Type B pancreatic cell (in vitro differentiated cells): ENCODE measurements around the gene IGSF9B. TPM values are rescaled to one million over a fixed set of nuclear protein-coding genes. Genes with fewer than 3 reads are reported as not detected.

Experiments
- DNase-seq: peaks from one replicate; pipeline ENCODE4 v3.0.0; 2021; ENCODE audit warnings: mixed read lengths; ENCODE audit not compliant: unreplicated experiment; ENCODE audit errors: extremely low spot score
- H3K27ac Mint-ChIP-seq: 2 replicates; pipeline ENCODE4 v1.8.0; 2021; ENCODE audit warnings: mild to moderate bottlenecking, mixed read lengths
- H3K27me3 Mint-ChIP-seq: 2 replicates; pipeline ENCODE4 v1.8.0; 2021; ENCODE audit warnings: mixed read lengths
- H3K36me3 Mint-ChIP-seq: 2 replicates; pipeline ENCODE4 v1.8.0; 2021; ENCODE audit warnings: mixed read lengths
- H3K4me1 Mint-ChIP-seq: one replicate; pipeline ENCODE4 v1.8.0; 2021; ENCODE audit warnings: mixed read lengths; ENCODE audit not compliant: unreplicated experiment
- H3K4me3 Mint-ChIP-seq: 2 replicates; pipeline ENCODE4 v1.8.0; 2021; ENCODE audit warnings: mild to moderate bottlenecking, mixed read lengths
- H3K9me3 Mint-ChIP-seq: 2 replicates; pipeline ENCODE4 v1.8.0; 2021; ENCODE audit warnings: mixed read lengths
- total RNA-seq: library from RNA; stranded (reverse); gene quantifications from 2 replicates; pipeline ENCODE4 v1.2.1, GENCODE V29; 2021; ENCODE audit warnings: low replicate concordance
- TF ChIP-seq, protein P1 (sequence below): fragments of 200-600 bp; sonication (generic); conservative IDR thresholded peaks from 2 replicates; pipeline ENCODE4 v1.5.0; 2021; ENCODE audit warnings: antibody characterized with exemption, mild to moderate bottlenecking

Gene IGSF9B
- total RNA-seq, 1 donor from 2014 or later, result 10.6 TPM

DNA sequence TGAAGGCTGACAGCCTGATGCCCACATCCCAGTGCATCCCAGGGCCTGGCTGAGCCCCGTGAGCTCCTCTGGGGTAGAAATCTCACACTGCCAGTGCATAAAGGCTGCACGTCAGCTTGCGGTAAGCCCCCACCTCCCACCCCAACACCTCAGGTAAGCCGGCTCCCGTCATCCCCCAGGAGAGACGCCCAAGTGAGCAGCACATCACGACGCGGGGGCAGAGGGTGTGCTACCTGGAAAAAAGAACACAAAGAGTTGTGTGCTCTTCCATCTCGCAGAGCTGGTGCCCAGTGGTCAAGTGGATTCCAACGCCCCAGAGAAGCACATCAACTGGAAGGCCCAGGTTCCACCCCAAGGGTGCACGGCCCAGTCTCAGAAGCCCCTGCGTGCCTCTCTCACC, 50.0 kb downstream of the IGSF9B start:
- Mint-ChIP-seq H3K9me3 (no peaks in the 10 kb centered on the region), H3K27ac (no peak overlapping the region), H3K4me1 (peaks cover 3% of the 10 kb centered on the region)

DNA sequence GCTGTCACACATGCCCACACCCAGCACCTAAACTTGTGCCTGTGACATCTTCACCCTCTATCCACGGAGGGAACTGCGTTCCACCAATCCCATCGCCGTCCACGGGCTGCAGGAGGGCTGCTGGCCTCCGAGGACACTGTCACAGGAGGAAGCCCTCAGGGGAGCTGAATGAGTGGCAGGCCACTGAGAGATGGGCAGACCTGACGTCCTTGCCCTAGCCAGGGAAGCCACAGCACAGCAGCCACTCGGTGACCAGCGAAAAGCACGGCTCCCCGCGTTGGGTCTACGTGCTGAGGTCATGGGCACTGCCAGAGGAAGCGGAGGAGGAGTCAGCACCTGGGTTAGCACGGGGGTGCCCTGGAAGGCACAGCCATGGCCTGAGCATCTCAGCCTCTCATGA, 50.5 kb downstream of the IGSF9B start:
- Mint-ChIP-seq H3K4me3 (no peak overlapping the region), H3K27ac (no peak overlapping the region), H3K27me3 (no peaks in the 10 kb centered on the region), H3K4me1 (peaks cover 3% of the 10 kb centered on the region), H3K9me3 (no peaks in the 10 kb centered on the region), H3K36me3 (no peaks in the 10 kb centered on the region)
- no peak for DNase-seq
- TF ChIP-seq, protein P1, sequence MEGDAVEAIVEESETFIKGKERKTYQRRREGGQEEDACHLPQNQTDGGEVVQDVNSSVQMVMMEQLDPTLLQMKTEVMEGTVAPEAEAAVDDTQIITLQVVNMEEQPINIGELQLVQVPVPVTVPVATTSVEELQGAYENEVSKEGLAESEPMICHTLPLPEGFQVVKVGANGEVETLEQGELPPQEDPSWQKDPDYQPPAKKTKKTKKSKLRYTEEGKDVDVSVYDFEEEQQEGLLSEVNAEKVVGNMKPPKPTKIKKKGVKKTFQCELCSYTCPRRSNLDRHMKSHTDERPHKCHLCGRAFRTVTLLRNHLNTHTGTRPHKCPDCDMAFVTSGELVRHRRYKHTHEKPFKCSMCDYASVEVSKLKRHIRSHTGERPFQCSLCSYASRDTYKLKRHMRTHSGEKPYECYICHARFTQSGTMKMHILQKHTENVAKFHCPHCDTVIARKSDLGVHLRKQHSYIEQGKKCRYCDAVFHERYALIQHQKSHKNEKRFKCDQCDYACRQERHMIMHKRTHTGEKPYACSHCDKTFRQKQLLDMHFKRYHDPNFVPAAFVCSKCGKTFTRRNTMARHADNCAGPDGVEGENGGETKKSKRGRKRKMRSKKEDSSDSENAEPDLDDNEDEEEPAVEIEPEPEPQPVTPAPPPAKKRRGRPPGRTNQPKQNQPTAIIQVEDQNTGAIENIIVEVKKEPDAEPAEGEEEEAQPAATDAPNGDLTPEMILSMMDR, result no peak

More for the DNA sequence above, 50.0 kb downstream of the IGSF9B start:
- no peaks in the 10 kb centered on the region for H3K36me3 Mint-ChIP-seq
- TF ChIP-seq, protein P1, result no peak
- DNase-seq, result no peak
- H3K27me3 Mint-ChIP-seq, result no peaks in the 10 kb centered on the region
- H3K4me3 Mint-ChIP-seq, result no peak overlapping the region

DNA sequence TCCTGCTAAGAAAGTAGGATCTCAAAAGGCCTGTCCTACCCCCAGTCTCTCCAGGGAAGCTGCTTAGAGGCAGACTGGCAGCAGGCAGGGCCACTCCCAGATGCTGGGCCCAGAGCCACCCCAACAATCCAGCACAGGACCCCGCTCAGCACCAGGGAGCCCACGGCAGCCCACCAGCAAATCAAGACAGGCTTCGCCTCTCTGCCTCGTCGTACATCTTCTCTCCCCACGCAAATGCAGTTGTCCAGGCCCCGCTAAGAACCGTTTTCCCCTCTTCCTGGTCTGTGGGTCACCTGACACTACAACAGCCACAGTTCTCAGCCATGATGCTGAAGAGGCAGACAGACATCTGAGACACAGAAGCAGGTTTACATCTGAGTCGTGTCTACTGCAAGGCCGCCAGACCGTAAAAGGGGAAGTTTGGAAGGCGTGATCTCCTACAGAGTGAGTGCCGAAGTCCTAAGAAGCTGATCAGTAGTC, 51.1 kb downstream of the IGSF9B start:
- TF ChIP-seq, protein P1, result no peak
- H3K27me3 Mint-ChIP-seq, result no peaks in the 10 kb centered on the region
- DNase-seq, result no peak
- H3K36me3 Mint-ChIP-seq, result no peaks in the 10 kb centered on the region
- H3K4me3 Mint-ChIP-seq, result no peak overlapping the region
- no peaks in the 10 kb centered on the region for H3K9me3 Mint-ChIP-seq
- H3K4me1 Mint-ChIP-seq, result peaks cover 3% of the 10 kb centered on the region
- H3K27ac Mint-ChIP-seq, result no peak overlapping the region

DNA sequence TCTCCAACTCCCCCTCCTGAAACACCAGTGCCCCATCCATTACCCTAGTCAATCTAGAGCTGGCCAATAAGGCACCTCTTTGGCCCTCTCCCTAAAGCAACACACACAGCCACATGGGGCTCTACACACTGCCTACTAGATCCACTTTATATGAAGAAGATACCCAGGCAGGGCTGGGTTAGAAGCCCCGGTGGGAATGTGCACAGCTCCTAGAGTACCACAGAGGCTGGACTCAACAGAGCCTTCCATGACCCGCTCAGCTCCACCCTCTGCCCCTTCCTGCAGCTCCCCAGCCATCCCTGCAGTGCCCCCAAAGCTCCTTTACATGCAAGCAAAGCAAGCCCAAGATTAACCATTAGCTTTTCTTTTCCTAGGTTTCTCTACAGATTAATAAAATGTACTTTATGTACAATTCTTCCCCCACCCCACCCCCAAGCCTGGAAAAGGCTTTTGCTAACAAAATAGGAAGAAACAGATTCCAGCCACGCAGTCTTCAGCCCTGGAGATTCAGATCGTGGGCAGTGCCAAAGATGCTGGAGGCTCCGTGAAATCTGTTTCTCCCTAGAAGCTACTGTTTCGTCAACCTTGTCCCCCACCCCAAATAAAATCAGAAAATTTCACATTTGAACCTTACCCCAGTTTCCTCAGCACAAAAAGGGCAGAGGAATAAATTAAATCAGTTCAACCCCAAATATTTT, 51.8 kb downstream of the IGSF9B start:
- H3K27me3 Mint-ChIP-seq, result no peaks in the 10 kb centered on the region
- peaks cover 3% of the 10 kb centered on the region for H3K4me1 Mint-ChIP-seq
- no peak overlapping the region for H3K4me3 Mint-ChIP-seq
- H3K9me3 Mint-ChIP-seq, result no peaks in the 10 kb centered on the region
- H3K27ac Mint-ChIP-seq, result no peak overlapping the region
- TF ChIP-seq, protein P1, result no peak
- no peaks in the 10 kb centered on the region for H3K36me3 Mint-ChIP-seq
- DNase-seq, result no peak

DNA sequence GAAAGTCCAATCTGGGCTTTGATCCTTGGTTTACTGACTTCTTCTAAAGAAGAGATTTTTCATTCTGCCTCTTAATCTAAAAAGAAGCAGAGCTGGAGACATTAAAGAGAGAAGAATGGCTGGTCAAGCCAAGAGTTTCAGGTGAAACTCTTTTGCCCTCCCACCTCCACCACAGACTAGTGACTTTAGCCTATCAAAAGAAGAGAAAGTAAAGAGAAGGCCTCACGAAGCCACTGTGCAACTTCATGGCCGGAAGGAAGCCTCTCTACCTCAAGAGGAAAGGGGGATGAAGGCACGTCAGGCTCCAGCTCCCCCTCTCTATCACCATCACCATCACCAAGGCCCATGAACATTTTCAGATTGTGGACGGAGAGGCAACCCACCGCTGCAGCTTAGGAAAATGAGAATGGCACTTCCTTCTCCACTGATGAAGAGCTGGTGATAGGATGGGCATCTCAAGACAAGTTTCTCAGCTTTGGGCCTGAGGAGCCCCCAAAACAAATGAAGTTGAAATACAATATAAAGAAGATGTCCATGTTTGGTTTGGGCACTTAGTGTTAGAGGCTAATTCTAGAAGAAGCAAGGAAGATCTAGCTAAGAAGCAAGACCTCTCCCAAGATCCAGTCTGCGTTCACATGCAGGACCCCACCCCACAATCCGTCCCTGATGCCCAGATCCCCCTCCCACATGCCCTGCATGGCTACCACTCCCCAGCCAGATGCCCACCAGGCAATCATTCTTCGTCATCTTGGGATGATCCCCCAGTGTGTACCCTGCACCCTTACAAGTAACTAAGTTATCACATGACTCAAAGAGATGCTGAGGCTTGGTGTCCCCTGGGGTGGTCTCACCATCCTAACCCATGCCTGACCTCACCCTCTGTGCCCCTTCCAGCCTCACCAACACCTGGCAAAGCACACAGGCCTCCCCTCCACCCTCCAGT, 52.6 kb downstream of the IGSF9B start:
- H3K36me3 Mint-ChIP-seq, result no peaks in the 10 kb centered on the region
- H3K27ac Mint-ChIP-seq, result no peak overlapping the region
- peaks cover 3% of the 10 kb centered on the region for H3K4me1 Mint-ChIP-seq
- H3K4me3 Mint-ChIP-seq, result no peak overlapping the region
- no peaks in the 10 kb centered on the region for H3K9me3 Mint-ChIP-seq
- no peaks in the 10 kb centered on the region for H3K27me3 Mint-ChIP-seq
- TF ChIP-seq, protein P1, result no peak
- DNase-seq, result no peak
